ENCODE results near the gene CLDN11.

CLDN11 gene

GRCh38 chr3:170476291-170476690, 57.6 kb downstream of the CLDN11 start:
- H3K79me2 ChIP-seq (ENCODE audit: insufficient read depth, low read length) = no peaks in the 10 kb centered on the region
- no peak overlapping the region for H3K4me2 ChIP-seq (ENCODE audit: low read length)
- peaks cover 4% of the 10 kb centered on the region; the same call in 1 of the 2 replicates for H3K27me3 ChIP-seq (ENCODE audit: insufficient read depth, low read length)
- H3K36me3 ChIP-seq (ENCODE audit: insufficient read depth, low read length) = no peaks in the 10 kb centered on the region
- H4K20me1 ChIP-seq (ENCODE audit: insufficient read depth, low read length) = no peaks in the 10 kb centered on the region
- no peaks in the 10 kb centered on the region for H3K4me1 ChIP-seq (ENCODE audit: insufficient read depth, low read length, severe bottlenecking)
- H3K9me2 ChIP-seq (ENCODE audit: low read depth, low read length) = no peaks in the 10 kb centered on the region
- TF ChIP-seq EZH2 (IDR thresholded peaks at IDR 0.05; ENCODE audit: borderline replicate concordance, low read length) (no peak), CTCF (IDR thresholded peaks at IDR 0.05; ENCODE audit: low read length) (no peak)
- no peaks in the 10 kb centered on the region for H3K9me3 ChIP-seq (ENCODE audit: low read length)
- no peak overlapping the region for H3K27ac ChIP-seq (ENCODE audit: low read depth, low read length, poor library complexity, severe bottlenecking)
- no peaks in the 10 kb centered on the region for H3F3A ChIP-seq (ENCODE audit: insufficient read depth, low read length)
- H2AFZ ChIP-seq (ENCODE audit: low read length) = no peak overlapping the region
- H3K4me3 ChIP-seq (ENCODE audit: low read depth, low read length, poor library complexity, severe bottlenecking) = no peak overlapping the region
- H3K9ac ChIP-seq (ENCODE audit: low read length) = no peak overlapping the region

- Histone ChIP-seq H3K4me1 (ENCODE audit: insufficient read depth, low read length, severe bottlenecking) (no peaks in the 10 kb centered on the region), H4K20me1 (ENCODE audit: insufficient read depth, low read length) (no peaks in the 10 kb centered on the region), H3K9ac (ENCODE audit: low read length) (no peak overlapping the region), H3K36me3 (ENCODE audit: insufficient read depth, low read length) (no peaks in the 10 kb centered on the region), H3K79me2 (ENCODE audit: insufficient read depth, low read length) (no peaks in the 10 kb centered on the region), H3F3A (ENCODE audit: insufficient read depth, low read length) (no peaks in the 10 kb centered on the region), H3K27me3 (ENCODE audit: insufficient read depth, low read length) (peaks cover 4% of the 10 kb centered on the region; the same call in 1 of the 2 replicates), H3K9me2 (ENCODE audit: low read depth, low read length) (no peaks in the 10 kb centered on the region), H3K27ac (ENCODE audit: low read depth, low read length, poor library complexity, severe bottlenecking) (no peak overlapping the region), H3K4me3 (ENCODE audit: low read depth, low read length, poor library complexity, severe bottlenecking) (no peak overlapping the region), H2AFZ (ENCODE audit: low read length) (no peak overlapping the region), H3K9me3 (ENCODE audit: low read length) (no peaks in the 10 kb centered on the region), H3K4me2 (ENCODE audit: low read length) (no peak overlapping the region)
- TF ChIP-seq EZH2 (IDR thresholded peaks at IDR 0.05; ENCODE audit: borderline replicate concordance, low read length) (no peak), CTCF (IDR thresholded peaks at IDR 0.05; ENCODE audit: low read length) (no peak)
These were observed 58.7 kb downstream of the CLDN11 start for GRCh38 chr3:170477395-170477794.

- Histone ChIP-seq H4K20me1 (ENCODE audit: insufficient read depth, low read length) (no peaks in the 10 kb centered on the region), H3K79me2 (ENCODE audit: insufficient read depth, low read length) (no peaks in the 10 kb centered on the region), H3K27ac (ENCODE audit: low read depth, low read length, poor library complexity, severe bottlenecking) (no peak overlapping the region), H3K4me2 (ENCODE audit: low read length) (no peak overlapping the region), H3K4me1 (ENCODE audit: insufficient read depth, low read length, severe bottlenecking) (no peaks in the 10 kb centered on the region), H2AFZ (ENCODE audit: low read length) (no peak overlapping the region), H3K27me3 (ENCODE audit: insufficient read depth, low read length) (peaks cover 4% of the 10 kb centered on the region; the same call in 1 of the 2 replicates), H3F3A (ENCODE audit: insufficient read depth, low read length) (no peaks in the 10 kb centered on the region), H3K36me3 (ENCODE audit: insufficient read depth, low read length) (no peaks in the 10 kb centered on the region), H3K4me3 (ENCODE audit: low read depth, low read length, poor library complexity, severe bottlenecking) (no peak overlapping the region), H3K9ac (ENCODE audit: low read length) (no peak overlapping the region), H3K9me2 (ENCODE audit: low read depth, low read length) (no peaks in the 10 kb centered on the region), H3K9me3 (ENCODE audit: low read length) (no peaks in the 10 kb centered on the region)
- no peak for TF ChIP-seq EZH2 (IDR thresholded peaks at IDR 0.05; ENCODE audit: borderline replicate concordance, low read length)
- TF ChIP-seq CTCF (IDR thresholded peaks at IDR 0.05; ENCODE audit: low read length) = no peak
These were observed 61.4 kb downstream of the CLDN11 start for GRCh38 chr3:170480111-170480510.

All from OCI-LY1 (cell line).